Suppressor macrophage treated with lipopolysaccharide for 4 hours (primary cell): Measurements from ENCODE around the gene CCDC149.

Source experiments
- DNase-seq: peaks from one replicate; pipeline ENCODE4 v3.0.0-alpha.2; 2020

The CCDC149 gene

DNA sequence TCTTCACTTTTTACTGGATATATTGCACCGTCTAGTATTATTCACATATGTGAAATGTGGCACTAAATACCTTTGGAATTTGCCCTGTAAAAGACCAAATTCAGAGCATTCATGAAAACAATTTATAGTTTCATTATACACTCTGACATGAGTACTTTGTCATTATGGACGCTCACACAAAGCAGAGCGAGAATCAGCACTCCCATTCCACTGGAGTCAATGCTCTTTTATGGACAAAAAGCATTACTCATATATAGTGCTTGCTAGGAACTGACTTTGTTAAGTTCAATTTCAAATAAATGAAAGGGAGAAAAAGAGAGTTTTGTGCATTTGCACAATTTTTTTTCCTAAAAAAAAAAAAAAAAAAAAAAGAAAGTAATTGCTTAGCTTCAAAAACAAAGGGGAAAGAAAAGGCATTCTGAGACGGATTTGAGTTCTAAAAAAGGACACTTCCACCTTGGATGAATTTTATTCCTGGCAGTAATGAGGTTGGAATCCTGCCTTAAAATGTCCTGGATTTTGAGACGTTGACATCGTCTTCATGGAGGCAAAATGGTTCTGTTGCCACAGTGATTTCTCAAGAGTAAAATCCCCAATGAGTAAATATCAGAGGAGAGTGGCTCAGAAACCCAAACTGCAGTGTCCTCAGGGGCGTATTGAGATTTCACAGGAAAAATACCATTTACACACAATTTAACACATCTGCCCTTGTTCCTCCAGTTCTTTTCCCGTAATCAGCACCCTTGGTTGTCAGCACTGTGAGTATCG is 34.8 kb downstream of the CCDC149 start:
- peak; percentile 6 for DNase-seq

DNA sequence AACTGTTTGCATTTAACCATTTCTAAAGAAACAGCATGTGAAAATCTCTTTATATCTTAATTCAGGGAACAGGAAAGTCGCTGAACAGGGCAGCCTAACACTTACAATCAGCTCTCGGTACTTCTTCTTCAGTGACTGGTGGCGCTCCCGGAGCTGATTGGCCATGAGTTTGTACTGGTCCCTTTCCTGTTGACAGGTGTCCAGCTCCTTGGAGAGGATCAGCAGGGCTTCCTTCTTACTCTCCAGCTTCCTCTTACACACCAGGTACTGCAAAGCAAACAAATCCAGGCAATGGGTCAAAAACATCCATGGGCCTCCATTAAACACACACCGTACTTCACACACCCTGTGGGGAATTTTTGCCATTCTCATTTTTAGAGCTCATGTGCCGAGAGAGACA is 36.4 kb downstream of the CCDC149 start:
- DNase-seq = no peak

DNA sequence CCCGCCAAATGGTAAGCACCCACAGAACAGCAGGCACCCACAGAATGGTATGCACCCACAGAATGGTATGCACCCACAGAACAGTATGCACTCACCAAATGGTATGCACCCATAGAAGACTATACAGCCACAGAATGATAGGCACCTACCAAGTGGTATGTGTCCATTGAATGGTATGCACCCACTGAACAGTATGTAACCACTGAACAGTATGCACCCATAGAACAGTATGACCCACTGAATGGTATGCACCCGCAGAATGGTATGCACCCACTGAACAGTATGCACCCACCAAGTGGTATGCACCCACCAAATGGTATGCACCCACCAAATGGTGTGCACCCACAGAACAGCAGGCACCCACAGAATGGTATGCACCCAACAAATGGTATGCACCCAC is 40.1 kb downstream of the CCDC149 start:
- no peak for DNase-seq

DNA sequence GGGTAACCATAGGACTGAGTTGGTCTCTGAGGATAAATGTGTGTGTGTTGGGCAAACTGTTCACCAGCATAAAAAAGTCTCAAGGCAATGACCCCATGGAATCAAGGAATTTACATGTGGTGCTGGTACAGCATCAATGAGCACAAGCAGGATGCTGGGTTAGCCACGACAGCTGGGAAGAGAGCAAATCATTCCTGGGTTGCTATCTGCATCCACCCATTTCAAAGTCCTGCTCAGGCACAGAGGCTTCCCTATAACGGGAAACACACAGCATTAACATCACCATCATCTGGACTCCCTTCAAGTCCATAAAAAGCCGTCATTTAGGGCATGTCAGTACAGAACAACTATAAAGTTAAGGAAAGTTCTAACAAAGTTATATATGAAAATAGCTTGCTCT is 41.6 kb downstream of the CCDC149 start:
- DNase-seq = no peak

DNA sequence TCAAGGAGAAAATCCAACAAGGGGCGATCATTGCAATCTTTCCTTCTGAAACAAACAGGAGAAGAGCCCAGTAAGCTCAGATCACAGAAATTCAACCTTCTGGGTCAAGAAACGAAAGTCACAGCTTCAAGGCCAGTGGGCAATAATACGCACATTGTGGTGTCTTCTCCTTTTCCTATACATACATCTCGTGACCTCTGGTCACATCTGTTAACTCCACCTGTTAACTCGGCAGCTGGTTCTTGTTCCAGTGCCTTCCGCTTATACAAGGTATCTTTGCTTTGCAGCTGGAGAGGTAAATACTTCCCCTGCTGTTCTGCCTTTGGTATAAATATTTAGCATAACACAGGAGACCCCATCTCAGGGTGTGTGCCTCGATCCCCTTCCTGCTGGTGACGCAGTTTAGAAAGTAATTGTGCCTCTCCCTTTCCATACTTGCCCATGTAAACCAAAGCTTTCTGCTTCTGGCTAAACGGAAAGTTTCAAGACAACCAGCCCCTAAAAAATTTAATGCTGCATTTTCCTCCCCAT is 45.0 kb downstream of the CCDC149 start:
- no peak for DNase-seq

DNA sequence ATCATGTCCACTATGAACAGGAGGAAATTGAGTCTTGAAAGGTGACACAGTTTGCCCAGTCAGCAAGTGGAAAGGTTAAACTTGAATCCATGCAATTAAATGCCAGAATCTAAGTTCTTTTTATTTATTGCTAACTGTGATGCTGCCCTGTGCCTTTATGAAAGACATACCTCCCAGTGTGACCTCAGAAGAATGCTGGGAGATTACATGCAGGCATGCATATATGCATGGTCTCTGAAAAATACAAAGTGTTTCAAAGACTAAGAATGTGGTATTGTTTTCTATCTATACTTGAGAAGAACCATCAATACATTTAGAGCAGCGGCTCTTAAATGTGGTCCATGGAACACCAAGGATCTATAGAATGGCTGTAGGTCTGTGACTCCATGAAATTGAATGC is 45.6 kb downstream of the CCDC149 start:
- DNase-seq = no peak

DNA sequence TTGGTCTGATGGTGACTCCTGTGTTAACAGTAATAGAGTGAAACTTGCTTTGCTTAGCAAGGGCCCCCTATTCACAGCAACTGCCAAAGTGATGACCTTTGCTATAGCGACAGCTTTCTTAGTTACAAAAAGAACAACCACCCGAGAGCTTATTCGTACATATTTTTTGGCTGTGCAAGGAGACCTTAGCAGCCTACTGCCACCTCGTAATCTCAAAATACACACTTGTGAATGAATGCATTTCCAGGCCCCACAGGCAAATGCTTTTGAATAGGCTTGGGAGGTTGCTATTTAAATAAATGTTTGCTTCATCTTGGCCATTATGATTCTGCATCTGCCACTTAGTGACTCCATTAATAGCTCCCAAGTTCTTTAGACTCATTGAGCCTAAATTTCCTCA is 47.4 kb downstream of the CCDC149 start:
- DNase-seq = no peak

DNA sequence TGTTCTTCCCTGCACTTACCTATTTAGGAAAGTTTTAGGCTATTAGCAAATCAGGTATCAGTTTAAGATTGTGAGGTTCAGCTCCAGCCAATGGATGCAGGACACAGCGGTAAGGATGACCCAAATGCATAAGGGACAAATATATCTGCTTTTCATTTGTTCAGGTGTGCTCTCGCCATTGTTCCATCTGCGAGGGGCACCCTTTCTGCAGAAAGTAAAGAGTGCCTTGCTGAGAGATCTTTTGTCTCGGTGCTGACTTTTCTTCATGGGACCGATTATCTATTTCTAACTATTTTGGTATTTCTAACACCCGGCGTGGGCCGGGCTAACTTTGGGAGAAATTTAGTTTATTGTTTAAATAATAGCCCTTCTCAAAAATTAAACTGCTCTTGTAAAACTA is 49.0 kb downstream of the CCDC149 start:
- DNase-seq = no peak

DNA sequence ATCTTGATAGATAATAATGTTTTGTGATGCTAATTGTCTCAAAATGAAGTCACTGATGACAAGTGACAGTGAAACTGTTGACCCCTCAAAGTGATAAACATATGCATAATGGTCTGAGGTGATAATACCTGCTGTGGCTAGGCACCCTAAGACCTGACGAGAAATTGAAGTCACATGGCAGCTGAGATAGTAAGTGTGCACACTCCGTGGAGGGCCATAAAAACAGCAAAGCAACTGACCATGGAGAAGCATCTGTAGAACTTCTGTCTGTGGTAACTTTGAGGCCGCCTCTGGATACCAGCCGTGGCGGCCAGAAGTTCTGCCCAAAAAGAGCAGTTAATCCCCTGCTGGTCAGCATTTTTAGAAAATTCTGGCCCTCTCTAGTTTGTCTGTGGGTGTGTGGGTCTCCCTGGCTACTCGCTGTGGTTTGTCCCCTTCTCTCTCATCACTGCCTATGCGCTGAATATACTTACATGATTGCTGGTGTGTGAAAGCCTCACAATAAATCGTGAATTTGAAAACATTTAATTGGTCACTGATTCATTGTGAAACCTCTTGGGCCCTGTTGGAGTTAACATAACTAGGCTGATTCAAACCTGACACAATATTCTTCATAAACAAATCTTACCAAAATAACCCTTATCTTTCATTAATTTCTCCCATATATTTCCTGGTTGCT is 50.6 kb downstream of the CCDC149 start:
- DNase-seq = no peak

DNA sequence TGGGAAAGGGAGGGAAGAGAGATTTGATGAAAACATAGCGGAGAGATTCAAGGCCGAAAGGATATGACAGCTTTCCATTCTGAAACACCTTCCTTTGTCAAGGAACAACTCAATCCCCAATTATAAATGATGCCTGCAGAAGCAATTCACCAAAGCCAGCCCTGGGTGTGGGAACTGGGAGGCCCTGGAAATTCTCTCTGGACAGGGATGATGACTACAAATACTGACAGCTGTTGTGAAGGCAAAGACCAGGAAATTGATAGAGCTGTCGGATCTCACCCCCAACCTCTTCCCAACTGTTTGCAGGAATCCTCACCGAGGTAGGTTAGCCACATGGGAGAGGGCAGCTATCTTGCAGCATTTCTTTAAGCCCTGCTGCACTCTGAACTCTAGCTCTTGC is 54.3 kb downstream of the CCDC149 start:
- no peak for DNase-seq

DNA sequence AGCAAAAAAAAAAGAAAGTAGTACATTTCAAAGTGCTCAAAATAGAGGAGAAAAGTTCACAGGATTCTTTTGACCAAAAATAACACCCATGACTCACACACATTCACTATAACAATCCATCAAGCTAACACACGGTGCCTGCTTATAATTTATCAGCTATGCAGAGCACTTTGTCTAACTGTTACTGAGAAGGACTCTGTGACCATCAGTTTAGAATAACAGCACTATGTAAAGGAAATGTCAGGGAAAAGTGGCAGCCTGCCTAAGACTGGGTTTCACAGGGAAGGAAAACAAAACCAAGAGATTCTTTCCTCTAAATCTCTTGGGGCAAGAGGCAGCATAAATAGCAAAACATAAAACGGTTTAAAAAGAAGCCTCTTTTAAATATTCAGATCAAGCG is 54.8 kb downstream of the CCDC149 start:
- no peak for DNase-seq

DNA sequence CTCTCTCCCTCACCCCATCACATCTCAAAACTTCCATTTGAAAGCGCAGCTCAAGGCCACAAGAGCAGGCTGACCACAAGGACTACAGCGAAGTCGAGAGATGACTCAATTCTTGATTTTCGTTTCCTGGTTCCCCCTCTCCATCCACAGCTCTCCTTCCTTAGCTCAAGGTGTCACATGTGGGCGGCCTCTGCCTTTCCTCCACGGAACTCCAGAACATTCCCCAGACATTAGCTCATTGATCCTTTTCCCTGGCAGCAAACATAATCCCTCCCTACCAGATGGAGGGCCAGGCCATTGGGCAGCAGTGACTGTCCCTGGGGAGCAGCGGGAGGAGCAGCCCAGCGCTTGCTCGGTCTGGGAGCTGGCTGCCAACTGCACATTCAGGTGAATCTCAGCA is 56.3 kb downstream of the CCDC149 start:
- DNase-seq = no peak

DNA sequence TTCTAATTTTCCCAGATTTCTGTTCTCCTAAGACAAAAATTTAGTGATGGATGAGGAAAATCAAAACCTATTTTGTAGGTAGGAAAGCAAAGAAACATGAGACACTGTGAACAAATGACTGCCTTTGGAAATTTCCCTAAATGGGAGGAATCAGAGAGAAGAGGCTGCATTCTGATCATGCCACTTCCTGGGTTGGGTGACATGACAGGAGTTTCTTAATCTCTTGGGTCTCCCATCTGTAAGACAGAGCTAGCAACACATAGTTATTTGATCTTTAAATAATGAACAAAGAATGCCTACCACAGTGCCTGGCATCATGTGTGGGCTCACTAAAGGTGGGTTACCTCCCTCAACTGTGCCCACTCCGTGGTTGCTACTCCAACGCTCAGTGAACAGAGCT is 57.1 kb downstream of the CCDC149 start:
- DNase-seq = no peak

DNA sequence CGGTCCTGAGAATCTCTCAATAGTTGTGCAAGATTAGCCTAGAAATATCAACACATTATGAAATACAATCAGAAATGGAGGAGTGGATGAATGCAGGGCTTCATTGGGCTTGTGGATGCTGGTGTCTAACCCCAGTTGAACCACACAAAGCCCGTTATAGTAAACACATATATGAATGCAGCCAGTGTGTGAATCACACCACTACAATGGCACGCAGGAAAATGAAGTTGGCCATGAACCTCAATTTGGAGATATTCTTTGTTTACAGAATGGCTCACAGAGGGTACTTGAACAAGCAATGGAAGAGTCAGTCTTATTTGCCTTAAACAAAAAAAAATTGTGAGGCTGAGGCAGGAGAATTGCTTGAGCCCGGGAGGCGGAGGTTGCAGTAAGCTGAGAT is 59.7 kb downstream of the CCDC149 start:
- DNase-seq = no peak

DNA sequence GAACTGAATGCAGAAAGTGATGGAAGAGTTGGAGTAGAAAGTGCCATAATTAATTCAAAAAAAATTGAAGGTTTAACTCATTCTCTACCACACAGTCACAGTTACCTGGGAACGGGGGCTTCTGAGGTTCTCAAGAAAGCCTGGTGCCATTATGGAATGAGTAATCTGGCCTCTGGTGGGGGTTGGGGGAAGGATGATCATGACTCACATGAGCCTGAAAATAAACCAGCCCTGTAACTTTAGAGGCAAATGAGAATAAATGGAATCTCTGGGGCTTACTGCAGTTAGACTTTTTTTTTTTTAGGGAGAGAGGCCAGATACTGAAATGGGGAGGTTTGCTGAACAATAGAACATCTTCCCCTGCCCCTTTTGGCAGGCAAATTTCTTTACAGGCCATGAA is 62.2 kb downstream of the CCDC149 start:
- peak; percentile 37 for DNase-seq

DNA sequence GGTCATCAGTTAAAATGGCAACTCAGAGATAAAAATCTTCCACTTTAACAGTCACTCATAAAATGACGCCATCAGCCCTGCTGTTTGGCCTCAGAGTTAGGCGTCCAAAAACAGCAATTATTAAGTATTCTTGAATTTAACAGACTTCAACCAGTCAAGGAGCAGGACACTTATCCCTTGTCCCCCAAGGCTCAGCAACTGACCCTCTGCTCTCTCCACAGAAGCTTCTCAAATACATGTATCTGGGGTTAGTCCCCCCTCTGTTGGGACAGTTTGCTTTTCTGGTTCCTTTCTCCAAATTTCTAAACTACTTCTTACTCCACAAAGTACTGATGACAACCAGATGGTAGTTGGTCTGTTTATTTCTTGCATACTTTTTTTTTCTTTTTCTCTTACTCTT is 63.1 kb downstream of the CCDC149 start:
- DNase-seq = no peak

DNA sequence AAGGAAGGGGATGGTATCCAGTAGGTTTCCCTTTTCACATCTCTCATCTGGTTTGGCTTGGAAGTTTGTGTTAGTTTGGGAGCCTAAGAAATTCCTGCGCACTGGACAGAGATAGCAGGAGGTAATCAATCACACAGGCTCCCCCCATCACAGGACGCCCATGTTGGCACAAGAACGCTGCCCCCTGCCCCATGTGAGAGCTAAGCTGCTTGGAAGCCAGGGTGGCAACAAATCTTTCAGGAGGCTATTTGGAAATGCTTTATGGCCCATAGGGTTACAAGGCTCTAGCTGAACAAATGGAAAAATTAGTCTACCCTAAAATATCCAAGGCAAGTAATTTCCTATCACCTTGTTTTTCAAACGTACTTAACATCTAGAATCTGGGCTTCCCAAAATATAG is 63.5 kb downstream of the CCDC149 start:
- DNase-seq = no peak

DNA sequence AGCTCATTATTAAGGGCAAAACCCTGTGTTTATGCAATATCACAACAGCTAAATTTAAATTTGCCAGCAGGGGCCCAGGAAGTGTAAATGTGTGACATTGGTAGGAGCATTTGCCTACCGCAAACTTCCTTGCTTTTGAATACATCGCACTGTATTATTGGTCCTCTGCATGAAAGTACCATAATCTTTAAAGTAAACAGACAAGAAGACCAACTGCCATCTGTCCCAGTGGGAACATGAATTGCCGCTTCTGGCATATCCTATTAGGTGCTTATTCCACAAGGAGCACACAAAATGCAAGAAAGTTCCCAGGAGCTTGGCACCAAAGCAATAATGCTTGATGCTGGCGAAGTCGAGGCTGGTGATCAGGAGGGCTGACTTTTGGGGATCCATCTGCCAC is 66.1 kb downstream of the CCDC149 start:
- no peak for DNase-seq

DNA sequence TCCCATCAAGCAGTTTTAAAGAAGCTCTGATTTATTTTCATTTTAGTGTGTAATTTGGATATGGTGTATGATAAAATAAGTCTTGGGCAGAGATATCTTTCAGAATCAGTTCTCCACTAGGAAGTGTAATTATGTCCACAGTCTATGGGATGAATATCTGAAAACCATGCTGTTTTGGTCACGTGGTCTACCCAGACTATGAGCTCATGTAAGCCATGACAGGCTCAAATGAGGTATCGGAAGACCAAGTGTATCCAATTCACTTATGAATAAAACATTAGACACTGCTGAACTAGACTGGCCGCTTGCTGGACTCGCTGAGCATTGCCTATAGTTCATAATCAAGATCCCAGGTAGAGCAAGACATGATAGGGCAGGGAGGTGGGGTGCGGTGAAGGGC is 66.9 kb downstream of the CCDC149 start:
- DNase-seq = no peak

DNA sequence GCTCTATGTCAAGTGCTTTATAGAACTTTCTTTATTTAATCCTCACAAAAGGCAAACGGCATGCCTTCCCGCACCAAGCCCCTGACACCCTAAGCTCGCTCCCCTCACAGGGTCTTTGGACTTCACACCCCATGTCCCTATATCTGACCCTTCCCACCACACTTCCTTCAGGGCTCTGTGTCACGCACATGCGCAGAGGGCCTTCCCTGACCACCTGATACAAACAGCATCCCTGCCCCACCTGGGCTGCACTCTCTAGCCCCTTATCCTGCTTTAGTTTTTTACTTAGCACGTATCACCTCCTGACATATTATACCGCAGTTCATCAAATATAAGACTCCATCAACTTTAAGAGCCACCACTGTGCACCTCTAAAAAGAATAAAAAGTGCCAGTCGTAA is 67.7 kb downstream of the CCDC149 start:
- DNase-seq = no peak

DNA sequence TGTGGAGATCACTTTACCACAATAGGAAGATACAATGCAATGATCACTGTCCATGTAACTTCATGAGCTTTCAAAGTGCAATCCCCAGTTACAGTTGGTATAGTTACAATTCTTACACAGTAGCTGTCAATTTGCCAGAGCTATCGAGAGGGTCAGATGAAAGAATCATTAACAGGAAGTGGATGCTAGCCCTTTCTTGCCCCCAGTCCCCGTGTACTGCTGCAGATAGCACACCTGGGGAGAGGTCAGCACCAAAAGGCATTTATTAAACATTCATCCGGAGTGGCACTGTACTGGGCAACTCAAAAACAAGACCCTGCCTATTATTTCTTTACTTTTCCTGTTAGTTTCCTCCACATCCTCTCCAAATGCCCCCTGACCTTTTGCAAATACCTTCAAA is 69.7 kb downstream of the CCDC149 start:
- DNase-seq = no peak

DNA sequence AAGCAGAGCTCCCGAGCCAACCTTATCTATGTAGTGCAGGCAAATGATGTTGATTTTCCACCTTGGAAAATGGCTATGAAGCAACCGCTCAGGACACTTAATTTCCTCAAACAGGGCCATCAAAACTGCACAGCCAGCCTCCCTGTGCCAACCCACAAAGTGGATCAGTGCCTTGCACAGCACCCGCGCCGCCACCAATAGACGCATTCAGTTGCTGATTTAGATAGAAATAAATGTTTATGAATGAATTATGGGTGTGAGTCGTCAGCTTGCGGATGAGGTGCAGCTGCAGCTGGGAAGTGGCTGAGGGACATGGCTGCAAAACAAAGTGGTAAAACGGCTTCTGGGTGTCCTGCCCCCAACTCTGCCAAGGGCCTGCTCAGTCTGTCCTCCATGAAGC is 70.5 kb downstream of the CCDC149 start:
- no peak for DNase-seq

DNA sequence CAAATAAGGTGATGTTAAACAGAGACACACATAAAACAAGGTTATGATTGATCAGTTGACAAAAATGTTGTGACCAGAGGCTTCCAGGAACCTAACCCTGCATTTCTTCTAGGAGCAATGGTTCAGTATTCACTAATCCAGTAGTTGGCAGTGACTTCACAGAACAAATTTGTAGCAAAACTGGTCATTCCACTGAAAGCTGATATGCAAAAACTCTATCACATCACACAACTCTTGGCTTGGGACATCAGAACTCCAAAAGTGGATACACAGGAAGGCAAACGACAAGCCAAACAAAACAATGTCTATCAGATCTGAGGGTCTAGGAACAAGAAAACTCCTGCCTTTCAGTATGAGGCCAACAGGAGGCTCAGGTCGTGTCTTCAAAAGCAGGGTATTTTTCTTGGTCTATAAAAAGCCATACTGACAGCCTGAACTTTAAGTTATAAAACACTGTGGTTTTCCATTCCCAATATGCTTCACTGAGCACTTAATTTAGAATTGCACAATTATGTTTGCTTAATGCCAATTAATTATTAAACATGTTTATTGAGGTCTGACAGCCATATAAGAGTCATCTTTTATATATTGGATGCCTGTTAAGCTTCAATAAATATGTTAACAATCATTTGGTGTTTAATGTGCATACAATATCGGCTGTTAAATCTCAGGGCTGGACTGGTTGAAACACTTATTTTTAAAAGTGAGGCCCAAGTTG is 71.9 kb downstream of the CCDC149 start:
- no peak for DNase-seq

DNA sequence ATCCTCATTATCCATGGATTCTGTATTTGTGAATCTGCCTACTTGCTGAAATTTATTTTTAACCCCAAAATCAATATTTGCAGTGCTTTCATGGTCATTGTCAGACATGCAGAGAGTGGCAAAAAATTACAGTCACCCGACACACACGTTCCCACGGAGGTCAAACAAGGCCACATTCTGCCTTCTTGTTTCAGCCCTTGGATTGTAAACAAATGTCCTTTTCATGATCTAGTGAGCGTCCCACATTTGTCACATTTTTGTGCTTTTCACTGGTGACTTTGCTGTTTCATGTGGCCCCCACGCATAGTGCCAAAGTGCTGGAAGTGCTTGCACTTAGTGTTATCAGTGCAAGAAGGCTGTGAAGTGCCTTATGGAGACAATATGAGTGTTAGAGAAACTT is 72.5 kb downstream of the CCDC149 start:
- no peak for DNase-seq
